Liver (tissue), 9 donors: ENCODE data around the gene TMED6. TPM values are rescaled to one million over a fixed set of nuclear protein-coding genes. Genes with fewer than 3 reads are reported as not detected.

Experiments used
- DNase-seq: peaks from one replicate; pipeline ENCODE4 v3.0.0-alpha.2; 2017; ENCODE audit warnings: low spot score
- H3K27ac ChIP-seq, 2 donors: one replicate each; pipeline ENCODE4 v1.7.0; 2013; ENCODE audit warnings: inconsistent platforms in 2 of 2, low read length in 2 of 2, control low read depth in 1 of 2, low read depth in 1 of 2, mild to moderate bottlenecking in 1 of 2
- H3K27me3 ChIP-seq, 4 donors: one replicate each; pipeline versions ENCODE4 v1.6.1 to v1.7.0; 2013; ENCODE audit warnings: low read length in 3 of 4, inconsistent platforms in 1 of 4, mild to moderate bottlenecking in 1 of 4, moderate library complexity in 1 of 4; ENCODE audit not compliant: control insufficient read depth in 4 of 4, insufficient read depth in 4 of 4
- H3K36me3 ChIP-seq, 4 donors: one replicate each; pipeline versions ENCODE4 v1.6.1 to v1.7.0; 2013; ENCODE audit warnings: low read length in 3 of 4, mild to moderate bottlenecking in 3 of 4, low read depth in 1 of 4, moderate library complexity in 1 of 4; ENCODE audit not compliant: control insufficient read depth in 4 of 4, insufficient read depth in 3 of 4
- H3K4me1 ChIP-seq, 4 donors: one replicate each; pipeline versions ENCODE4 v1.6.1 to v1.7.0; 2013; ENCODE audit warnings: low read length in 3 of 4, mild to moderate bottlenecking in 3 of 4, moderate library complexity in 1 of 4; ENCODE audit not compliant: control insufficient read depth in 4 of 4, insufficient read depth in 4 of 4
- H3K4me3 ChIP-seq, 3 donors: one replicate each; pipeline versions ENCODE4 v1.6.1 to v1.7.0; 2013; ENCODE audit warnings: low read length in 3 of 3, control low read depth in 1 of 3, low read depth in 1 of 3, mild to moderate bottlenecking in 1 of 3
- H3K9ac ChIP-seq, 2 donors: one replicate each; pipeline ENCODE4 v1.7.0; 2013; ENCODE audit warnings: low read length in 2 of 2, mild to moderate bottlenecking in 2 of 2, moderate library complexity in 2 of 2, control low read depth in 1 of 2, low read depth in 1 of 2
- H3K9me3 ChIP-seq, 4 donors: one replicate each; pipeline versions ENCODE4 v1.6.1 to v1.7.0; 2013; ENCODE audit warnings: low read length in 3 of 4; ENCODE audit not compliant: control insufficient read depth in 4 of 4
- CTCF ChIP-seq: fragments of 150-350 bp; IDR thresholded peaks from 2 replicates; pipeline ENCODE4 v1.5.1; 2017; ENCODE audit warnings: improper control_type of control experiment, low read depth, low read length; ENCODE audit not compliant: missing input control
- FOXA1 ChIP-seq: IDR thresholded peaks from 2 replicates; pipeline ENCODE4 v1.6.1; 2016; ENCODE audit warnings: antibody characterized with exemption
- FOXA2 ChIP-seq: IDR thresholded peaks from 2 replicates; pipeline ENCODE4 v1.6.1; 2016; ENCODE audit warnings: antibody characterized with exemption
- HNF4A ChIP-seq, 2 donors: conservative IDR thresholded peaks; 2 replicates each; pipeline ENCODE4 v1.6.1; 2016; ENCODE audit warnings: antibody characterized with exemption in 2 of 2, mild to moderate bottlenecking in 2 of 2
- HNF4G ChIP-seq: IDR thresholded peaks from 2 replicates; pipeline ENCODE4 v1.6.1; 2016; ENCODE audit warnings: antibody characterized with exemption
- JUND ChIP-seq, 2 donors: IDR thresholded peaks; 2 replicates each; pipeline ENCODE4 v1.6.1; 2016; ENCODE audit warnings: antibody characterized with exemption in 2 of 2
- MAX ChIP-seq: IDR thresholded peaks from 2 replicates; pipeline ENCODE4 v1.6.1; 2016; ENCODE audit warnings: antibody characterized with exemption
- NR2F2 ChIP-seq: IDR thresholded peaks from 2 replicates; pipeline ENCODE4 v1.6.1; 2016; ENCODE audit warnings: antibody characterized with exemption
- RAD21 ChIP-seq, 2 donors: IDR thresholded peaks; 2 replicates each; pipeline ENCODE4 v1.6.1; 2016; ENCODE audit warnings: antibody characterized with exemption in 2 of 2, mild to moderate bottlenecking in 2 of 2
- REST ChIP-seq: IDR thresholded peaks from 2 replicates; pipeline ENCODE4 v1.6.1; 2016; ENCODE audit warnings: antibody characterized with exemption, mild to moderate bottlenecking
- RXRA ChIP-seq, 2 donors: IDR thresholded peaks; 2 replicates each; pipeline ENCODE4 v1.6.1; 2017 to 2018; ENCODE audit warnings: antibody characterized with exemption in 2 of 2, mild to moderate bottlenecking in 1 of 2
- SP1 ChIP-seq: IDR thresholded peaks from 2 replicates; pipeline ENCODE4 v1.6.1; 2018; ENCODE audit warnings: antibody characterized with exemption, mild to moderate bottlenecking
- TAF1 ChIP-seq: conservative IDR thresholded peaks from 2 replicates; pipeline ENCODE4 v1.6.1; 2016; ENCODE audit warnings: antibody characterized with exemption, mild to moderate bottlenecking
- YY1 ChIP-seq: IDR thresholded peaks from 2 replicates; pipeline ENCODE4 v1.6.1; 2016; ENCODE audit warnings: antibody characterized with exemption, mild to moderate bottlenecking
- ZBTB33 ChIP-seq: IDR thresholded peaks from 2 replicates; pipeline ENCODE4 v1.6.1; 2016; ENCODE audit warnings: antibody characterized with exemption
- WGBS: extraction: QIAGEN DNeasy Blood & Tissue Kit; methylation state at CpG from one replicate; pipeline ENCODE4 v1.1.7; 2013; 5-methylcytosine and 5-hydroxymethylcytosine counted together
- polyA plus RNA-seq, 2 donors: library from polyadenylated mRNA; stranded (reverse) in 1 of 2; unstranded in 1 of 2; fragments of 200-250 nt in 1 of 2; fragments of >200 nt in 1 of 2; fragmentation: Nextera tagmentation in 1 of 2; extraction: Ambion mirVana in 1 of 2; gene quantifications; one replicate each; pipeline versions ENCODE4 v1.2.1 to v1.2.3, GENCODE V29; 2013 to 2015
- total RNA-seq, 2 donors: library from RNA; depleted of rRNA; stranded (reverse); fragments of >200 nt; gene quantifications; one replicate each; pipeline ENCODE4 v1.2.3, GENCODE V29; 2014
- donor health status: healthy.
- donor health status: healthy.
- donor health status: healthy.
- donor health status: healthy.
- donor health status: healthy.

Gene TMED6
- total and polyA plus RNA-seq, 4 donors, result 0.18 to 46.2 (median 11.0) TPM

GRCh38 chr16:69324013-69324531 lies 27.5 kb downstream of the TMED6 start:
- 43% methylated on average over 8 of the region's 8 CpGs for WGBS
- DNase-seq, result peak; percentile 58
- peak; percentile 14 to 33 for TF ChIP-seq RAD21 (IDR thresholded peaks at IDR 0.05)
- peak; percentile 20 for TF ChIP-seq MAX
- no peak for TF ChIP-seq TAF1
- TF ChIP-seq RXRA (IDR thresholded peaks at IDR 0.05), result peak; percentile 77 to 83
- TF ChIP-seq FOXA2, result peak; percentile 77
- peak; percentile 37 for TF ChIP-seq ZBTB33
- TF ChIP-seq REST, result no peak
- TF ChIP-seq HNF4A (conservative IDR thresholded peaks at IDR 0.05), result peak; percentile 83 to 89
- TF ChIP-seq CTCF, result no peak
- peak; percentile 50 for TF ChIP-seq YY1
- TF ChIP-seq NR2F2, result peak; percentile 38
- TF ChIP-seq FOXA1, result peak; percentile 75
- TF ChIP-seq SP1, result peak; percentile 89
- TF ChIP-seq HNF4G, result peak; percentile 69
- TF ChIP-seq JUND (IDR thresholded peaks at IDR 0.05), result peak in 1 of 2 donors; percentile 16
- H3K27ac ChIP-seq, result peak overlapping the region; percentile 60 to 87
- peaks cover 18 to 65% (median 52%) of the 10 kb centered on the region in 4 donors for H3K4me1 ChIP-seq
- no peaks in the 10 kb centered on the region for H3K27me3 ChIP-seq
- peaks cover 18 to 50% (median 33%) of the 10 kb centered on the region in 4 donors for H3K36me3 ChIP-seq
- H3K9ac ChIP-seq, result peak overlapping the region in 1 of 2 donors; percentile 5
- H3K4me3 ChIP-seq, result no peak overlapping the region
- no peaks in the 10 kb centered on the region for H3K9me3 ChIP-seq

GRCh38 chr16:69323415-69323814 lies 28.2 kb downstream of the TMED6 start:
- 59% methylated on average over 14 of the region's 14 CpGs for WGBS
- Histone ChIP-seq H3K27me3 (no peaks in the 10 kb centered on the region), H3K4me3 (no peak overlapping the region), H3K36me3 (peaks cover 24 to 56% (median 36%) of the 10 kb centered on the region in 4 donors), H3K9ac (no peak overlapping the region), H3K9me3 (no peaks in the 10 kb centered on the region), H3K27ac (peak overlapping the region in 1 of 2 donors; percentile 87), H3K4me1 (peaks cover 15 to 65% (median 51%) of the 10 kb centered on the region in 4 donors)
- no peak for DNase-seq
- TF ChIP-seq ZBTB33, result no peak
